Adipocyte (in vitro differentiated cells): ENCODE results near the gene SLC39A11.
"Not testable (repeated sequence)": the region's sequence is repeated elsewhere in the genome, so short reads cannot be mapped to it uniquely, and the experiment has no call there.

Experiments used
- DNase-seq: peaks from one replicate; pipeline ENCODE4 v3.0.0-alpha.2; 2015; ENCODE audit warnings: low read depth
- H3K27me3 ChIP-seq: replicated peaks from 2 replicates; pipeline ENCODE4 v1.7.0; 2013; ENCODE audit warnings: mild to moderate bottlenecking, low read length, moderate library complexity; ENCODE audit not compliant: control insufficient read depth, insufficient read depth
- H3K36me3 ChIP-seq: 2 replicates; pipeline ENCODE4 v1.7.0; 2013; ENCODE audit warnings: low read length, mild to moderate bottlenecking, moderate library complexity; ENCODE audit not compliant: control insufficient read depth, insufficient read depth, severe bottlenecking
- H3K4me1 ChIP-seq: 2 replicates; pipeline ENCODE4 v1.7.0; 2013; ENCODE audit warnings: mild to moderate bottlenecking, low read length, moderate library complexity; ENCODE audit not compliant: control insufficient read depth, insufficient read depth
- H3K4me3 ChIP-seq: 2 replicates; pipeline ENCODE4 v1.7.0; 2013; ENCODE audit warnings: mild to moderate bottlenecking, low read length, moderate library complexity
- H3K9ac ChIP-seq: 2 replicates; pipeline ENCODE4 v1.7.0; 2013; ENCODE audit warnings: mild to moderate bottlenecking, low read length, moderate library complexity
- H3K9me3 ChIP-seq: 2 replicates; pipeline ENCODE4 v1.7.0; 2013; ENCODE audit warnings: mild to moderate bottlenecking, low read length, moderate library complexity; ENCODE audit not compliant: control insufficient read depth

The SLC39A11 gene

GRCh38 chr17:72937254-72937653 is 155.2 kb downstream of the SLC39A11 start:
- DNase-seq, H3K4me1 ChIP-seq, H3K27me3 ChIP-seq: not testable (repeated sequence)

DNA sequence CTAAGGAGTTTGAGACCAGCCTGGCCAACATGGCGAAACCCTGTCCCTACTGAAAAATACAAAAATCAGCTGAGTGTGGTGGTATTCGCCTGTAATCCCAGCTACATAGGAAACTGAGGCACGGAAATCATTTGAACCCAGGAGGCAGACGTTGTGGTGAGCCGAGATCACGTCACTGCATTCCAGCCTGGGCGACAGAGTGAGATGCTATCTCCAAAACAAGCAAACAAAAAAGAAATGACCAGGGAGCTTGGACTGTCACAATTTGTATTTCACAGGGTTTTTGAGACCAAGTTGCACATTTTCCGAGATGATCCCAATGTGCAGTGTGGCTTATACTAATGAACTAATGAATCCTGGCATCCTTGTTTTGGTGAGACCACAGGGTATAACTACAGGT is 156.5 kb downstream of the SLC39A11 start:
- H3K36me3 ChIP-seq, result no peaks in the 10 kb centered on the region
- H3K4me3 ChIP-seq, result no peak overlapping the region
- DNase-seq, result no peak
- H3K27me3 ChIP-seq, result no peaks in the 10 kb centered on the region
- no peak overlapping the region for H3K9ac ChIP-seq
- no peaks in the 10 kb centered on the region for H3K4me1 ChIP-seq
- H3K9me3 ChIP-seq, result no peaks in the 10 kb centered on the region

More at GRCh38 chr17:72937254-72937653, 155.2 kb downstream of the SLC39A11 start:
- not testable (repeated sequence) for H3K4me3 ChIP-seq, H3K36me3 ChIP-seq, H3K9me3 ChIP-seq, H3K9ac ChIP-seq

DNA sequence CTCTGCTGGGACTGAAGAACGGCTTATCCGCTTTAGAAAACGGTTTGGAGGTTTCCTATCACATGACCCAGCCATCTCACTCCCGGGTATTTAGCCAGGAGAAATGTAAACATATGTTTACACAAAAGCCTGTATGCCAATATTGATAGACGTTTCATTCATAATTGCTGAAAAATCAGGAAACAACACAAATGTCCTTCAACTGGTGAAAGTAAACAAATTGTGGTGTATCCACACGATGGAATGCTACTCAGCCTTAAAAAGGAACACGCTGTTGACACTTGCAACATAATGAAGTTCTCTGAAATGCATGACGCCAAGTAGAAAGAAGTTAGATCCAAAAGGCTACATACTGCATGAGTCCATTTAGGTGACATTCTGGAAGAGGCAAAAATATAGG is 157.6 kb downstream of the SLC39A11 start:
- Histone ChIP-seq H3K4me3 (no peak overlapping the region), H3K4me1 (no peaks in the 10 kb centered on the region), H3K9me3 (no peaks in the 10 kb centered on the region), H3K9ac (no peak overlapping the region), H3K27me3 (no peaks in the 10 kb centered on the region), H3K36me3 (no peaks in the 10 kb centered on the region)
- DNase-seq, result no peak

DNA sequence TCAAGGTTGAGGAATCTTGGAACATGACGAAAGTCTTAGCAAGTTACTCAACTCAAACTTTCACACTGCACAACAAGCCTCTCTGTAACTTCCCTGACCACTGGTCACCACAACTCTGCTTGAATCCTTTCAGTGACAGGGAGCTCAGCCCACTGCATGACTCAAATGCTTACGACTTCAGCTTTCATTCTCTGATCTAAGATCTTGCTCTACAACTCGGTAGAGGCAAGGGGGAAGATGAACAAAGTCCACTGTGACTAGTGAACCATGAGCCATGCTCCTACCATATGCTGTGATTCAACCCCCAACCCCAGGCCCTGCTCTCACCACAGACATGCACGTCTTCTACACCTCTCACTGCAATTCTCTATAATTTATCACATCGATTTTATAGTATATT is 160.9 kb downstream of the SLC39A11 start:
- DNase-seq, result no peak
- Histone ChIP-seq H3K4me1 (no peaks in the 10 kb centered on the region), H3K36me3 (no peaks in the 10 kb centered on the region), H3K4me3 (no peak overlapping the region), H3K9me3 (no peaks in the 10 kb centered on the region), H3K9ac (no peak overlapping the region), H3K27me3 (no peaks in the 10 kb centered on the region)

DNA sequence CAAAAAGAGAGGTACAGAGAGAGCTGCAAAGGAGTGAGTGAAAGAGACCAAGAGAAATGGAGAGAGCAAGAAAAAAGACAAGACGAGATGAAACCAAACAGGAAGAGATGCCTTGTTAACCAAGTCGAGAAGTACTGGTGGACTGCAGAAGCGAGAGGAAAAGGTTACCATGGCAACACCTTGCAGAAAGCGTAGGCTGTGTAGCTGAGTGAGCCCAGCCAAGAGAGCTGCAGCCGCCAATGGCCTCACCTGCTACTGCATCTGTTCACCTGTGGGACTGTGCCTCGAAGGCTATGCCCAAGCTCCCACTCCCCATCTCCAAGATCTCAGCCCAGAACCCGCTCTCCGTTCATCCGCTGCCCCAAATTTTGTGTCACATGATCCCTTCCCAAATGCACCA is 161.3 kb downstream of the SLC39A11 start:
- Histone ChIP-seq H3K36me3 (no peaks in the 10 kb centered on the region), H3K4me1 (no peaks in the 10 kb centered on the region), H3K9me3 (no peaks in the 10 kb centered on the region), H3K27me3 (no peaks in the 10 kb centered on the region), H3K9ac (no peak overlapping the region), H3K4me3 (no peak overlapping the region)
- DNase-seq, result no peak

GRCh38 chr17:72930031-72930430 is 162.5 kb downstream of the SLC39A11 start:
- Histone ChIP-seq H3K4me3 (no peak overlapping the region), H3K4me1 (peaks cover 4% of the 10 kb centered on the region), H3K9me3 (no peaks in the 10 kb centered on the region), H3K36me3 (no peaks in the 10 kb centered on the region), H3K27me3 (no peaks in the 10 kb centered on the region), H3K9ac (no peak overlapping the region)
- DNase-seq, result no peak

- Histone ChIP-seq H3K9ac (no peak overlapping the region), H3K27me3 (no peaks in the 10 kb centered on the region), H3K36me3 (no peaks in the 10 kb centered on the region), H3K4me1 (peaks cover 4% of the 10 kb centered on the region), H3K9me3 (no peaks in the 10 kb centered on the region), H3K4me3 (no peak overlapping the region)
- DNase-seq, result no peak
Measured at GRCh38 chr17:72928454-72929136, 163.9 kb downstream of the SLC39A11 start.

- H3K4me3 ChIP-seq, result no peak overlapping the region
- H3K36me3 ChIP-seq, result no peaks in the 10 kb centered on the region
- no peaks in the 10 kb centered on the region for H3K9me3 ChIP-seq
- no peak for DNase-seq
- H3K9ac ChIP-seq, result no peak overlapping the region
- H3K27me3 ChIP-seq, result no peaks in the 10 kb centered on the region
- peaks cover 4% of the 10 kb centered on the region for H3K4me1 ChIP-seq
Measured at GRCh38 chr17:72927760-72928159, 164.7 kb downstream of the SLC39A11 start.

- Histone ChIP-seq H3K4me1 (peaks cover 7% of the 10 kb centered on the region), H3K9ac (no peak overlapping the region), H3K4me3 (no peak overlapping the region), H3K36me3 (no peaks in the 10 kb centered on the region), H3K9me3 (no peaks in the 10 kb centered on the region), H3K27me3 (no peaks in the 10 kb centered on the region)
- DNase-seq, result no peak
Measured at GRCh38 chr17:72927146-72927545, 165.3 kb downstream of the SLC39A11 start.

GRCh38 chr17:72926171-72926570 is 166.3 kb downstream of the SLC39A11 start:
- Histone ChIP-seq H3K27me3 (no peaks in the 10 kb centered on the region), H3K9me3 (no peaks in the 10 kb centered on the region), H3K9ac (no peak overlapping the region), H3K4me1 (peaks cover 7% of the 10 kb centered on the region), H3K36me3 (no peaks in the 10 kb centered on the region), H3K4me3 (no peak overlapping the region)
- no peak for DNase-seq

DNA sequence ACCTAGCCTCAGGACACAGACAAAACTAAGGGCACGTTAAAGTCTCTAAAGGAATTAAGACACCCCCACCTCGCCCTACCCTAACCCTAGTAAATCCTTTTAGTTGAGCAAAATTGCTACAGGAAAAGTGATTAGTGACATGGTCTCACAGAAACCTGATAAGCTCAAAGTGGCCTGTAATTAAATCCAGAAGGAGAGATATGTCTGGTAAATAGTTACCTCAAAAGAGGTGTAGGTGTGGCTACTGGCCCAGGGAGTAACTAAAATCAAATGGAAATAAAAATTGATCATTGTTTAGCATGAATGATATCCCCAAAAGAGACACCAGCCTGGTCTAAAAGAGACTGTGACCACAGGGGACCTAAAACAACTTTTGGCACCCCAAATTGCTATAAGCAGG is 168.3 kb downstream of the SLC39A11 start:
- Histone ChIP-seq H3K9me3 (no peaks in the 10 kb centered on the region), H3K27me3 (no peaks in the 10 kb centered on the region), H3K9ac (no peak overlapping the region), H3K4me1 (peaks cover 7% of the 10 kb centered on the region), H3K4me3 (no peak overlapping the region), H3K36me3 (no peaks in the 10 kb centered on the region)
- no peak for DNase-seq

GRCh38 chr17:72922219-72922618 is 170.3 kb downstream of the SLC39A11 start:
- no peak for DNase-seq
- H3K27me3 ChIP-seq, result no peaks in the 10 kb centered on the region
- no peaks in the 10 kb centered on the region for H3K9me3 ChIP-seq
- H3K36me3 ChIP-seq, result no peaks in the 10 kb centered on the region
- H3K4me1 ChIP-seq, result peaks cover 7% of the 10 kb centered on the region
- H3K9ac ChIP-seq, result no peak overlapping the region
- H3K4me3 ChIP-seq, result no peak overlapping the region
